ENCODE data around the gene CDH18. TPM values are rescaled to one million over a fixed set of nuclear protein-coding genes. Genes with fewer than 3 reads are reported as not detected.

The CDH18 gene
- total and polyA plus RNA-seq, 2 of the 13 experiments (the other 11 are each of a cell fraction or from before 2014, with no cell fraction given): not detected

DNA sequence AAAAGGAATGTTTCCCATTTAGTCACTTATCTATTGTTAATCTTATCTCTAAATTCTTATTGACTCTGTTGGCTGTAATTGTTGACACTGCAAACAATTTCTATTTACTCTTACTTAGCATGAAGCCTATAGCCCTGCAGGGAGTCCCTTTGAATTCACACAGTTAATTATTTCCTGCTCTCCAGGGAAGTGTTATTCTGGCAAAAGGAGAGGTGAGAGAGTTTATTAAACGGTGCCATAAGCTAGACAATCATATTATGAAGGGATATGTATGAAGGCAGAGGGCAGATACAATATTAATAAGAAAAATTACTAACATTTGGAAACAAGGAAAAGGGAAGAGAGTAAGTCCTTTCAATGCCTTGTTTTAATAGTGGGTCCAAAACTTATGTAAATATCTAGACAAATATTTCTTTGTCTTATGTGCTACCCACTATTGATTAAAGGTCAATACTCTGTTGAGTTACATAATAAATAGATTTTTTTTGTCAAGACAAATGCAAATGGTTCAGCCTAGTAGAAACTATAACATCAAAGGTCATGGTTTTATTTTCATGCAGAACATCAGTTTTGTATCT lies 107.1 kb downstream of the CDH18 start (continued):
- TF ChIP-seq ZNF160 (CRISPR knock-in tag; IDR thresholded peaks at IDR 0.05) (no peak), ZNF790 (CRISPR knock-in tag; IDR thresholded peaks at IDR 0.05; ENCODE audit: borderline replicate concordance) (no peak), ZNF746 (CRISPR knock-in tag; IDR thresholded peaks at IDR 0.05) (no peak), MIXL1 (CRISPR knock-in tag; IDR thresholded peaks at IDR 0.05) (peak; percentile 86; the same call in 1 of the 2 replicates), ZNF549 (CRISPR knock-in tag; IDR thresholded peaks at IDR 0.05) (no peak), DR1 (CRISPR knock-in tag; IDR thresholded peaks at IDR 0.05) (no peak), FOXM1 (CRISPR knock-in tag; IDR thresholded peaks at IDR 0.05) (no peak), ZMYM3 (CRISPR knock-in tag; IDR thresholded peaks at IDR 0.05) (no peak), SIX4 (CRISPR knock-in tag; IDR thresholded peaks at IDR 0.05) (no peak), THAP11 (CRISPR knock-in tag; IDR thresholded peaks at IDR 0.05) (no peak), NCOA5 (CRISPR knock-in tag; IDR thresholded peaks at IDR 0.05) (no peak), ZSCAN31 (CRISPR knock-in tag; IDR thresholded peaks at IDR 0.05; ENCODE audit: low read depth) (no peak), NR2F2 (IDR thresholded peaks at IDR 0.05; ENCODE audit: borderline replicate concordance, low read depth) (peak; percentile 57), ELF4 (CRISPR knock-in tag; IDR thresholded peaks at IDR 0.05; ENCODE audit: borderline replicate concordance) (no peak), CEBPB (IDR thresholded peaks at IDR 0.05; ENCODE audit: borderline replicate concordance, low read depth, low read length) (no peak)
- TF ChIP-seq, protein P1, sequence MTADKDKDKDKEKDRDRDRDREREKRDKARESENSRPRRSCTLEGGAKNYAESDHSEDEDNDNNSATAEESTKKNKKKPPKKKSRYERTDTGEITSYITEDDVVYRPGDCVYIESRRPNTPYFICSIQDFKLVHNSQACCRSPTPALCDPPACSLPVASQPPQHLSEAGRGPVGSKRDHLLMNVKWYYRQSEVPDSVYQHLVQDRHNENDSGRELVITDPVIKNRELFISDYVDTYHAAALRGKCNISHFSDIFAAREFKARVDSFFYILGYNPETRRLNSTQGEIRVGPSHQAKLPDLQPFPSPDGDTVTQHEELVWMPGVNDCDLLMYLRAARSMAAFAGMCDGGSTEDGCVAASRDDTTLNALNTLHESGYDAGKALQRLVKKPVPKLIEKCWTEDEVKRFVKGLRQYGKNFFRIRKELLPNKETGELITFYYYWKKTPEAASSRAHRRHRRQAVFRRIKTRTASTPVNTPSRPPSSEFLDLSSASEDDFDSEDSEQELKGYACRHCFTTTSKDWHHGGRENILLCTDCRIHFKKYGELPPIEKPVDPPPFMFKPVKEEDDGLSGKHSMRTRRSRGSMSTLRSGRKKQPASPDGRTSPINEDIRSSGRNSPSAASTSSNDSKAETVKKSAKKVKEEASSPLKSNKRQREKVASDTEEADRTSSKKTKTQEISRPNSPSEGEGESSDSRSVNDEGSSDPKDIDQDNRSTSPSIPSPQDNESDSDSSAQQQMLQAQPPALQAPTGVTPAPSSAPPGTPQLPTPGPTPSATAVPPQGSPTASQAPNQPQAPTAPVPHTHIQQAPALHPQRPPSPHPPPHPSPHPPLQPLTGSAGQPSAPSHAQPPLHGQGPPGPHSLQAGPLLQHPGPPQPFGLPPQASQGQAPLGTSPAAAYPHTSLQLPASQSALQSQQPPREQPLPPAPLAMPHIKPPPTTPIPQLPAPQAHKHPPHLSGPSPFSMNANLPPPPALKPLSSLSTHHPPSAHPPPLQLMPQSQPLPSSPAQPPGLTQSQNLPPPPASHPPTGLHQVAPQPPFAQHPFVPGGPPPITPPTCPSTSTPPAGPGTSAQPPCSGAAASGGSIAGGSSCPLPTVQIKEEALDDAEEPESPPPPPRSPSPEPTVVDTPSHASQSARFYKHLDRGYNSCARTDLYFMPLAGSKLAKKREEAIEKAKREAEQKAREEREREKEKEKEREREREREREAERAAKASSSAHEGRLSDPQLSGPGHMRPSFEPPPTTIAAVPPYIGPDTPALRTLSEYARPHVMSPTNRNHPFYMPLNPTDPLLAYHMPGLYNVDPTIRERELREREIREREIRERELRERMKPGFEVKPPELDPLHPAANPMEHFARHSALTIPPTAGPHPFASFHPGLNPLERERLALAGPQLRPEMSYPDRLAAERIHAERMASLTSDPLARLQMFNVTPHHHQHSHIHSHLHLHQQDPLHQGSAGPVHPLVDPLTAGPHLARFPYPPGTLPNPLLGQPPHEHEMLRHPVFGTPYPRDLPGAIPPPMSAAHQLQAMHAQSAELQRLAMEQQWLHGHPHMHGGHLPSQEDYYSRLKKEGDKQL (CRISPR knock-in tag; IDR thresholded peaks at IDR 0.05; ENCODE audit: low read depth): peak; percentile 97
- TF ChIP-seq, protein P2, sequence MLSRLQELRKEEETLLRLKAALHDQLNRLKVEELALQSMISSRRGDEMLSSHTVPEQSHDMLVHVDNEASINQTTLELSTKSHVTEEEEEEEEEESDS (CRISPR knock-in tag; IDR thresholded peaks at IDR 0.05; ENCODE audit: borderline replicate concordance): no peak
- TF ChIP-seq, protein P3, sequence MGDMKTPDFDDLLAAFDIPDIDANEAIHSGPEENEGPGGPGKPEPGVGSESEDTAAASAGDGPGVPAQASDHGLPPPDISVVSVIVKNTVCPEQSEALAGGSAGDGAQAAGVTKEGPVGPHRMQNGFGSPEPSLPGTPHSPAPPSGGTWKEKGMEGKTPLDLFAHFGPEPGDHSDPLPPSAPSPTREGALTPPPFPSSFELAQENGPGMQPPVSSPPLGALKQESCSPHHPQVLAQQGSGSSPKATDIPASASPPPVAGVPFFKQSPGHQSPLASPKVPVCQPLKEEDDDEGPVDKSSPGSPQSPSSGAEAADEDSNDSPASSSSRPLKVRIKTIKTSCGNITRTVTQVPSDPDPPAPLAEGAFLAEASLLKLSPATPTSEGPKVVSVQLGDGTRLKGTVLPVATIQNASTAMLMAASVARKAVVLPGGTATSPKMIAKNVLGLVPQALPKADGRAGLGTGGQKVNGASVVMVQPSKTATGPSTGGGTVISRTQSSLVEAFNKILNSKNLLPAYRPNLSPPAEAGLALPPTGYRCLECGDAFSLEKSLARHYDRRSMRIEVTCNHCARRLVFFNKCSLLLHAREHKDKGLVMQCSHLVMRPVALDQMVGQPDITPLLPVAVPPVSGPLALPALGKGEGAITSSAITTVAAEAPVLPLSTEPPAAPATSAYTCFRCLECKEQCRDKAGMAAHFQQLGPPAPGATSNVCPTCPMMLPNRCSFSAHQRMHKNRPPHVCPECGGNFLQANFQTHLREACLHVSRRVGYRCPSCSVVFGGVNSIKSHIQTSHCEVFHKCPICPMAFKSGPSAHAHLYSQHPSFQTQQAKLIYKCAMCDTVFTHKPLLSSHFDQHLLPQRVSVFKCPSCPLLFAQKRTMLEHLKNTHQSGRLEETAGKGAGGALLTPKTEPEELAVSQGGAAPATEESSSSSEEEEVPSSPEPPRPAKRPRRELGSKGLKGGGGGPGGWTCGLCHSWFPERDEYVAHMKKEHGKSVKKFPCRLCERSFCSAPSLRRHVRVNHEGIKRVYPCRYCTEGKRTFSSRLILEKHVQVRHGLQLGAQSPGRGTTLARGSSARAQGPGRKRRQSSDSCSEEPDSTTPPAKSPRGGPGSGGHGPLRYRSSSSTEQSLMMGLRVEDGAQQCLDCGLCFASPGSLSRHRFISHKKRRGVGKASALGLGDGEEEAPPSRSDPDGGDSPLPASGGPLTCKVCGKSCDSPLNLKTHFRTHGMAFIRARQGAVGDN (CRISPR knock-in tag; IDR thresholded peaks at IDR 0.05): no peak
- TF ChIP-seq, protein P4, sequence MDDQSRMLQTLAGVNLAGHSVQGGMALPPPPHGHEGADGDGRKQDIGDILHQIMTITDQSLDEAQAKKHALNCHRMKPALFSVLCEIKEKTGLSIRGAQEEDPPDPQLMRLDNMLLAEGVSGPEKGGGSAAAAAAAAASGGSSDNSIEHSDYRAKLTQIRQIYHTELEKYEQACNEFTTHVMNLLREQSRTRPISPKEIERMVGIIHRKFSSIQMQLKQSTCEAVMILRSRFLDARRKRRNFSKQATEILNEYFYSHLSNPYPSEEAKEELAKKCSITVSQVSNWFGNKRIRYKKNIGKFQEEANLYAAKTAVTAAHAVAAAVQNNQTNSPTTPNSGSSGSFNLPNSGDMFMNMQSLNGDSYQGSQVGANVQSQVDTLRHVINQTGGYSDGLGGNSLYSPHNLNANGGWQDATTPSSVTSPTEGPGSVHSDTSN (CRISPR knock-in tag; IDR thresholded peaks at IDR 0.05; ENCODE audit: borderline replicate concordance): no peak
- TF ChIP-seq, protein P5, sequence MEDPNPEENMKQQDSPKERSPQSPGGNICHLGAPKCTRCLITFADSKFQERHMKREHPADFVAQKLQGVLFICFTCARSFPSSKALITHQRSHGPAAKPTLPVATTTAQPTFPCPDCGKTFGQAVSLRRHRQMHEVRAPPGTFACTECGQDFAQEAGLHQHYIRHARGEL (CRISPR knock-in tag; IDR thresholded peaks at IDR 0.05): no peak
